B cell (primary cell): ENCODE measurements around the gene PRLR. TPM values are rescaled to one million over a fixed set of nuclear protein-coding genes. Genes with fewer than 3 reads are reported as not detected.

Source experiments
- ATAC-seq: fragments of 200-7000 bp; cut with Tn5 transposase; one replicate; pipeline ENCODE4 v1.10.0; 2021; ENCODE audit warnings: low read depth, mild to moderate bottlenecking, moderate number of reproducible peaks, moderate library complexity
- CTCF ChIA-PET: fragments of 350-600 bp; sonication (Branson Sonifier 250); formaldehyde crosslinking; loops from one replicate; lab custom pipeline; 2021; ENCODE audit warnings: antibody characterized with exemption, inconsistent platforms; lab: Charles Lee
- POLR2A ChIA-PET: fragments of 350-600 bp; sonication (Branson Sonifier 250); formaldehyde crosslinking; loops from one replicate; lab custom pipeline; 2021; ENCODE audit warnings: antibody characterized with exemption; lab: Charles Lee
- DNase-seq: peaks from one replicate; pipeline ENCODE4 v3.0.0; 2013
- H2AFZ ChIP-seq: 2 replicates; pipeline ENCODE4 v1.6.1; 2012; ENCODE audit warnings: mild to moderate bottlenecking, low read depth, low read length; ENCODE audit not compliant: insufficient read depth, poor library complexity, severe bottlenecking
- H3K27ac ChIP-seq, 2 donors: 1 replicate in 1 of 2; 2 replicates in 1 of 2; pipeline ENCODE4 v1.5.1; 2012 to 2013; ENCODE audit warnings: low read length in 2 of 2, mild to moderate bottlenecking in 2 of 2, moderate library complexity in 1 of 2
- H3K27me3 ChIP-seq, 4 experiments: fragments of 200-600 bp in 1 of 4; sonication (generic) in 1 of 4; replicated peaks in 1 of 4; 1 replicate in 2 of 4; 2 replicates in 2 of 4; pipeline versions ENCODE4 v1.6.1 to v1.7.0; 2013 to 2016; ENCODE audit warnings: low read length in 3 of 4, mild to moderate bottlenecking in 2 of 4, mixed read lengths in 1 of 4, moderate library complexity in 1 of 4; ENCODE audit not compliant: insufficient read depth in 4 of 4, control insufficient read depth in 3 of 4; ENCODE audit errors: control extremely low read depth in 1 of 4
- H3K36me3 ChIP-seq, 2 experiments: replicated peaks in 1 of 2; 1 replicate in 1 of 2; 2 replicates in 1 of 2; pipeline versions ENCODE4 v1.6.1 to v1.7.1; 2013; ENCODE audit warnings: low read length in 1 of 2; ENCODE audit not compliant: insufficient read depth in 2 of 2, control insufficient read depth in 1 of 2; ENCODE audit errors: control extremely low read depth in 1 of 2, extremely low read depth in 1 of 2
- H3K4me1 ChIP-seq, 2 donors: fragments of 200-600 bp in 1 of 2; sonication (generic) in 1 of 2; 1 replicate in 1 of 2; 2 replicates in 1 of 2; pipeline versions ENCODE4 v1.5.1 to v1.6.1; 2013 to 2017; ENCODE audit warnings: low read length in 2 of 2; ENCODE audit not compliant: control insufficient read depth in 2 of 2, insufficient read depth in 2 of 2
- H3K4me2 ChIP-seq: replicated peaks from 2 replicates; pipeline ENCODE3; 2012; ENCODE audit warnings: mild to moderate bottlenecking, low read depth, low read length; ENCODE audit not compliant: poor library complexity, severe bottlenecking
- H3K4me3 ChIP-seq, 5 experiments: fragments of 200-600 bp in 1 of 5; sonication (generic) in 1 of 5; 1 replicate in 3 of 5; 2 replicates in 2 of 5; pipeline versions ENCODE4 v1.5.1 to v1.7.0; 2011 to 2016; ENCODE audit warnings: low read length in 4 of 5, mild to moderate bottlenecking in 4 of 5, low read depth in 2 of 5, control low read depth in 1 of 5, moderate library complexity in 1 of 5; ENCODE audit not compliant: insufficient read depth in 1 of 5; ENCODE audit errors: control extremely low read depth in 1 of 5, extremely low read depth in 1 of 5
- H3K79me2 ChIP-seq: fragments of 200-600 bp; sonication (generic); one replicate; pipeline ENCODE4 v1.6.0; 2016; ENCODE audit warnings: low read length; ENCODE audit not compliant: control insufficient read depth, insufficient read depth
- H3K9ac ChIP-seq: fragments of 200-600 bp; sonication (generic); 2 replicates; pipeline ENCODE4 v1.6.1; 2017; ENCODE audit warnings: mild to moderate bottlenecking, low read length, moderate library complexity
- H3K9me3 ChIP-seq, 3 donors: one replicate each; pipeline versions ENCODE4 v1.6.1 to v1.7.1; 2013; ENCODE audit warnings: low read length in 2 of 3; ENCODE audit not compliant: control insufficient read depth in 2 of 3, insufficient read depth in 1 of 3; ENCODE audit errors: control extremely low read depth in 1 of 3
- H4K20me1 ChIP-seq: 2 replicates; pipeline ENCODE4 v1.6.0; 2012; ENCODE audit warnings: mild to moderate bottlenecking, low read length; ENCODE audit not compliant: insufficient read depth, control insufficient read depth, poor library complexity, severe bottlenecking
- H3K27ac Mint-ChIP-seq: one replicate; pipeline ENCODE4 v1.8.0; 2021; ENCODE audit warnings: mixed read lengths
- H3K27me3 Mint-ChIP-seq: one replicate; pipeline ENCODE4 v1.8.0; 2021; ENCODE audit warnings: mixed read lengths
- H3K4me1 Mint-ChIP-seq: one replicate; pipeline ENCODE4 v1.8.0; 2021; ENCODE audit warnings: mixed read lengths
- H3K4me3 Mint-ChIP-seq: one replicate; pipeline ENCODE4 v1.8.0; 2021; ENCODE audit warnings: mixed read lengths
- H3K9me3 Mint-ChIP-seq: one replicate; pipeline ENCODE4 v1.8.0; 2022; ENCODE audit warnings: mixed read lengths; ENCODE audit not compliant: insufficient read depth
- EZH2 ChIP-seq: IDR thresholded peaks from 2 replicates; pipeline ENCODE4 v1.6.1; 2012; ENCODE audit warnings: borderline replicate concordance, low read depth, mild to moderate bottlenecking, moderate library complexity, low read length; ENCODE audit not compliant: insufficient read depth, poor library complexity, severe bottlenecking
- WGBS: methylation state at CpG from one replicate; pipeline ENCODE4 v1.1.5; 2013; ENCODE audit warnings: missing lambda C conversion rate; ENCODE audit not compliant: insufficient coverage; 5-methylcytosine and 5-hydroxymethylcytosine counted together
- intact Hi-C: fragments of 100-400 bp; cut with micrococcal nuclease; formaldehyde crosslinking; loops from one replicate; pipeline ENCODE4 v1.10.0; 2022
- polyA plus RNA-seq: library from polyadenylated mRNA; depleted of rRNA; stranded (reverse); fragments of >200 nt; gene quantifications from 2 replicates; pipeline ENCODE4 v1.2.3, GENCODE V29; 2012
- total RNA-seq, 2 donors: library from RNA; stranded (reverse); fragments of 120-200 nt in 1 of 2; gene quantifications; 1 replicate in 1 of 2; 2 replicates in 1 of 2; pipeline versions ENCODE4 v1.2.3 to v1.2.4, GENCODE V29; 2013 to 2022
- TF ChIP-seq, protein P1 (sequence below): fragments of 200-600 bp; IDR thresholded peaks from one replicate; pipeline ENCODE4 v1.8.0; 2022; ENCODE audit warnings: antibody characterized with exemption, mild to moderate bottlenecking

PRLR gene
- total and polyA plus RNA-seq, 2 donors (not counting 1 experiment from before 2014, with no cell fraction given) = 0.39 TPM; not detected in 1

DNA sequence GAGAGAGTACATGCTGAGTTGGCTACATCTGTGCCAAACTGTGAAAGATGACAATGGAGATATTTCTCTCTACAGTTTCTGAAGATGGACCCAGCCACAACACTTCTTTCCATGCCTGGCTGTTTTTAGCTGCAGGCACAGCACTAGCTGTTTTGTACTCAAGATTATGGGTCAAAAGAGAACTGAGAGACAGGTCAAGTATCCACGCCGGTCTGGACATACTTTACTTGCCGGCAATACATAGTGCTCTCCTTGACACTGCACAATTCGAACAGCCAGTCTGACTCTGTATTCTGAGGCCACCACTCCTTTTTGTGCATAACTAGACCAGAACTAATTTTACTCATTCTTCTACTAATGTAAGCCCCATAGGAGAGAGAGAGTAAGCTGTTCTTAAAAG, 2.6 kb downstream of the PRLR start:
- H3K27me3 Mint-ChIP-seq = peaks cover 63% of the 10 kb centered on the region
- H3K4me1 ChIP-seq = peaks cover 9 to 13% of the 10 kb centered on the region in 2 donors
- no peak overlapping the region for H3K9ac ChIP-seq
- peaks cover 13% of the 10 kb centered on the region for H3K4me1 Mint-ChIP-seq
- TF ChIP-seq, protein P1, sequence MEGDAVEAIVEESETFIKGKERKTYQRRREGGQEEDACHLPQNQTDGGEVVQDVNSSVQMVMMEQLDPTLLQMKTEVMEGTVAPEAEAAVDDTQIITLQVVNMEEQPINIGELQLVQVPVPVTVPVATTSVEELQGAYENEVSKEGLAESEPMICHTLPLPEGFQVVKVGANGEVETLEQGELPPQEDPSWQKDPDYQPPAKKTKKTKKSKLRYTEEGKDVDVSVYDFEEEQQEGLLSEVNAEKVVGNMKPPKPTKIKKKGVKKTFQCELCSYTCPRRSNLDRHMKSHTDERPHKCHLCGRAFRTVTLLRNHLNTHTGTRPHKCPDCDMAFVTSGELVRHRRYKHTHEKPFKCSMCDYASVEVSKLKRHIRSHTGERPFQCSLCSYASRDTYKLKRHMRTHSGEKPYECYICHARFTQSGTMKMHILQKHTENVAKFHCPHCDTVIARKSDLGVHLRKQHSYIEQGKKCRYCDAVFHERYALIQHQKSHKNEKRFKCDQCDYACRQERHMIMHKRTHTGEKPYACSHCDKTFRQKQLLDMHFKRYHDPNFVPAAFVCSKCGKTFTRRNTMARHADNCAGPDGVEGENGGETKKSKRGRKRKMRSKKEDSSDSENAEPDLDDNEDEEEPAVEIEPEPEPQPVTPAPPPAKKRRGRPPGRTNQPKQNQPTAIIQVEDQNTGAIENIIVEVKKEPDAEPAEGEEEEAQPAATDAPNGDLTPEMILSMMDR = no peak
- TF ChIP-seq EZH2 = no peak
- H2AFZ ChIP-seq = no peak overlapping the region
- H3K27ac ChIP-seq = no peak overlapping the region
- H3K79me2 ChIP-seq = no peaks in the 10 kb centered on the region
- H3K9me3 Mint-ChIP-seq = no peaks in the 10 kb centered on the region
- no peaks in the 10 kb centered on the region for H4K20me1 ChIP-seq
- no peak for DNase-seq
- no peak overlapping the region for H3K27ac Mint-ChIP-seq
- no peak overlapping the region for H3K4me2 ChIP-seq
- POLR2A ChIA-PET = no interaction called here
- peaks cover 0 to 34% (median 29%) of the 10 kb centered on the region in 4 experiments for H3K27me3 ChIP-seq
- no peak for ATAC-seq
- intact Hi-C loops = loop anchor here (10.0 kb wide), 1 partner anchor 697 kb away; no protein-coding TSS in a partner anchor
- H3K9me3 ChIP-seq = no peaks in the 10 kb centered on the region
- 70% methylated on average over 2 of the region's 4 CpGs for WGBS
- H3K4me3 Mint-ChIP-seq = no peak overlapping the region
- no peak overlapping the region for H3K4me3 ChIP-seq
- no peaks in the 10 kb centered on the region for H3K36me3 ChIP-seq
- CTCF ChIA-PET = no interaction called here

DNA sequence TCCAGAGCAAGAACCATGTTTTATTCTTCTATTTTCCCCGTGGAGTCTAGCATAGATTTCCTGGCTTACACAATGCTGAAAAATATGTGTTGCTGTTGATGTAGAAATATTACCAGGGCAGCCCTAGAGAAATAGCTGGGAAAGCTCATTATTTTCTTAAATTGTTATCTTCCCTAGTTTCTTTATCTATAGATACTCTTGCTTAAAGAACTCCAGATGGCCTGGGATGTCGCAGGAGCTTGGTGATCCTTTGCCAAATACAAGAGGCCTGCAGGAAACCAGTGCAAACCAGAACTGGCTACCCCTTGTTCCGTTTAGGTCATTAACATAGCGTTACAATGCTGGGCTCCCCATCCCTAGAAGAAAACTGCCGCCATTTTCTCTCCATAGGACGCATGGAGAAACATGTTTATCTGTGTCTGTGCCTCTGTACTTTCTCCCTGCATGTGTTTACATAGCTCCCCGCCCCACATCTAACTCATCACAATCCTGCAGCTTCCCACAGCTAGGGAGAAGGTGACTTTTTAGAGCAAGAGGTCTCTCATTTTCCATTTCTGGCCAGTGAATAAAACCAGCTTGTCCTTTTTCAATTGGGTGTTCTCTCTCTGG, 6.4 kb downstream of the PRLR start:
- TF ChIP-seq, protein P1 = no peak
- no peak for TF ChIP-seq EZH2
- H4K20me1 ChIP-seq = no peaks in the 10 kb centered on the region
- Mint-ChIP-seq H3K9me3 (no peaks in the 10 kb centered on the region), H3K27ac (no peak overlapping the region), H3K4me3 (no peak overlapping the region), H3K27me3 (peaks cover 32% of the 10 kb centered on the region), H3K4me1 (no peaks in the 10 kb centered on the region)
- WGBS = 97% methylated on average over 3 of the region's 7 CpGs
- CTCF ChIA-PET = no interaction called here
- ATAC-seq = no peak
- no peak for DNase-seq
- no peak overlapping the region for H3K27ac ChIP-seq
- H3K4me3 ChIP-seq = no peak overlapping the region
- POLR2A ChIA-PET = no interaction called here
- H3K79me2 ChIP-seq = no peaks in the 10 kb centered on the region
- H3K4me2 ChIP-seq = no peak overlapping the region
- H3K27me3 ChIP-seq = peaks cover 0 to 23% (median 16%) of the 10 kb centered on the region in 4 experiments
- no peaks in the 10 kb centered on the region for H3K36me3 ChIP-seq
- H3K9me3 ChIP-seq = no peaks in the 10 kb centered on the region
- no peak overlapping the region for H2AFZ ChIP-seq
- intact Hi-C loops = loop anchor here (10.0 kb wide), 1 partner anchor 701 kb away; no protein-coding TSS in a partner anchor
- no peaks in the 10 kb centered on the region for H3K4me1 ChIP-seq
- no peak overlapping the region for H3K9ac ChIP-seq
